ENCODE data around the gene OLIG2.

The OLIG2 gene

DNA sequence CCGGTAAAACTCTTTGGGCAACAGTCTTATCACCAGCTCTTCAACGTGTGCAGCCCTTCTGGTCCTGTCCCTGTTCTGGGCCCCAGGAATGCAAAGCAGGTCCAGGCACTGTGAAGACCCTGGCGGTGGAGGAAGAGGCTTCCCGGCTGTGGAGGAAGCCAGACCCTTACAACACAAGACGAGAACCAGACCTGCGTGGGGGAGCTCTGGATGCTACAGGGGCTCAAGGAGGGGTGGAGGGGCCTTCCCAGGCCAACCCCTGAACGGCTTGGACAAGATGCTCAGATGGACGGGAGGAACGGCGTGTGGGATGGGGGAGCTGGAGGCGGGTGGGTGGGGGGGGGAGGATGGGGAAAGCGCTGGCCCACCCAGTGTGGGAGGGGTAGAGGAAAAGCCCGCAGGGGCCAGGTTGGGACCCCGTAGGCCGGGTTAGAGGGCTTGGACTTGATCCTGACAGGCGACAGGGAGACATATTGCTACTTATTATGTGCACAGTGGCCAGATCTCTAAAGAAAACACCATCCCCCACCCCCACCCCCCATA lies 5.1 kb upstream of the OLIG2 start:
- no peaks in the 10 kb centered on the region for H3K36me3 ChIP-seq (ENCODE audit: control insufficient read depth, insufficient read depth, low read length)
- no peak overlapping the region for H3K9ac ChIP-seq (ENCODE audit: low read length)
- H3K27ac ChIP-seq (ENCODE audit: low read depth, low read length), result no peak overlapping the region
- H3K27me3 ChIP-seq (ENCODE audit: control insufficient read depth, insufficient read depth, low read length), result peaks cover 100% of the 10 kb centered on the region
- H3K4me3 ChIP-seq (ENCODE audit: low read depth, low read length), result peak overlapping the region; percentile 55; the same call in 1 of the 2 replicates
- no peaks in the 10 kb centered on the region for H3K9me3 ChIP-seq (ENCODE audit: control insufficient read depth, insufficient read depth, low read depth, low read length)
- peaks cover 27% of the 10 kb centered on the region for H3K4me1 ChIP-seq (ENCODE audit: control insufficient read depth, insufficient read depth, low read length)

DNA sequence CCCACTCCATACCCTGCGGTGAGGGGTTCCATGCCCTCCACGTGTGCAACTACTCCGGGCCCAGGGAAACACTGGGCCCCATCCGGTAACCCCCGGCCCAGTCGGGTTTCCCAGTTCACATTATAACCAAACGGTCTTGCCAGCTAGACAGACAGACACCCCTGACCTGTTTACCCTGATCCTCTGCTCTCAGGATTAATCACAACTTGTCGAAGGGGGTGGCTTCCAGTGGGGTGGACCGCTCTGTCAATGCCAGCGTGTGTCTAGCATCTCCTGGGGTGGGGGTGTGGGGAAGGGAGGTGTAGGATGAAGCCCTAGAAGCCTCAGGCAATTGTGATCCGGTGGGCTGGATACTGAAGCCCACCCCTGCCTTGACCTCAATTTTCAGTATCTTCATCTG lies 4.6 kb upstream of the OLIG2 start:
- peaks cover 100% of the 10 kb centered on the region for H3K27me3 ChIP-seq (ENCODE audit: control insufficient read depth, insufficient read depth, low read length)
- no peak overlapping the region for H3K9ac ChIP-seq (ENCODE audit: low read length)
- no peak overlapping the region for H3K4me3 ChIP-seq (ENCODE audit: low read depth, low read length)
- no peaks in the 10 kb centered on the region for H3K36me3 ChIP-seq (ENCODE audit: control insufficient read depth, insufficient read depth, low read length)
- no peaks in the 10 kb centered on the region for H3K9me3 ChIP-seq (ENCODE audit: control insufficient read depth, insufficient read depth, low read depth, low read length)
- no peak overlapping the region for H3K27ac ChIP-seq (ENCODE audit: low read depth, low read length)
- peaks cover 30% of the 10 kb centered on the region for H3K4me1 ChIP-seq (ENCODE audit: control insufficient read depth, insufficient read depth, low read length)

DNA sequence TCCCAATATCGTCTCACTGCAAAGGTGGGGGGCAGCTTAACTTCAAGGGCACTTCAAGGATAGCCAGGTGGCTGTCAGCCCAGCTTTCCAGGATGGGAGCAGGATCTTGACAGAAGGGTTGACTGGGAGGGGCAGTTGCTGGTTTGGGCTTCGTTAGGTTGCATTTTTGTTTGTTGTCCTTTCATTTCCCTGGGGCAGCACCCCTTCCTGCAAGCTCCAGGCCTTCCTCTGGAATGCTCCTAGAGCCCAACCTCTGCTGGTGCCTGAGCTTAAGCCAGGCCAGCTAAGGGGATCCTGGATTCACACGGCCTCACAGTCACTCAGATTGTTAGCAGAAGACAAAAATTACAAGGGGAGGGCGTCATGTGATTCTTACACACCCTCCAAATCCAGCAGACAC lies 4.1 kb upstream of the OLIG2 start:
- no peak overlapping the region for H3K27ac ChIP-seq (ENCODE audit: low read depth, low read length)
- H3K27me3 ChIP-seq (ENCODE audit: control insufficient read depth, insufficient read depth, low read length), result peaks cover 100% of the 10 kb centered on the region
- no peaks in the 10 kb centered on the region for H3K36me3 ChIP-seq (ENCODE audit: control insufficient read depth, insufficient read depth, low read length)
- H3K4me3 ChIP-seq (ENCODE audit: low read depth, low read length), result no peak overlapping the region
- no peaks in the 10 kb centered on the region for H3K9me3 ChIP-seq (ENCODE audit: control insufficient read depth, insufficient read depth, low read depth, low read length)
- peaks cover 34% of the 10 kb centered on the region for H3K4me1 ChIP-seq (ENCODE audit: control insufficient read depth, insufficient read depth, low read length)
- H3K9ac ChIP-seq (ENCODE audit: low read length), result no peak overlapping the region

DNA sequence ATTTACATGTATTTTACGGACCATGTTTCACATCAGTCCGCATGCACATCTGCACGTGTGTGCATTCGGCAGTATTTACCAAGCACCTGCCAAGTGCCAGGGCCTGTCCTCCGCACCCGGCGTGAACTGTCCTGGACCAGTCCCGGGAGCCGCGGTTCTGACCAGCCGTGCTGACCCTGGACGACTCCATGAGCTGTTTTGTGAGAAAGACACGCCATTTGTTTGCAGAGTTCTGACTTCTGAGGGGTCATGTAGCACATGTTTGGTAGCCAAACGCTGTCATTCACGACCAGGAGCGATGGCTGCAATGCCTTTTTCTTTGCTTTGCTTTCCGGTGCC lies 3.3 kb upstream of the OLIG2 start:
- peak overlapping the region; percentile 51 for H3K4me3 ChIP-seq (ENCODE audit: low read depth, low read length)
- peaks cover 40% of the 10 kb centered on the region for H3K4me1 ChIP-seq (ENCODE audit: control insufficient read depth, insufficient read depth, low read length)
- H3K36me3 ChIP-seq (ENCODE audit: control insufficient read depth, insufficient read depth, low read length), result no peaks in the 10 kb centered on the region
- H3K27me3 ChIP-seq (ENCODE audit: control insufficient read depth, insufficient read depth, low read length), result peaks cover 100% of the 10 kb centered on the region
- H3K27ac ChIP-seq (ENCODE audit: low read depth, low read length), result no peak overlapping the region
- no peak overlapping the region for H3K9ac ChIP-seq (ENCODE audit: low read length)
- H3K9me3 ChIP-seq (ENCODE audit: control insufficient read depth, insufficient read depth, low read depth, low read length), result no peaks in the 10 kb centered on the region

DNA sequence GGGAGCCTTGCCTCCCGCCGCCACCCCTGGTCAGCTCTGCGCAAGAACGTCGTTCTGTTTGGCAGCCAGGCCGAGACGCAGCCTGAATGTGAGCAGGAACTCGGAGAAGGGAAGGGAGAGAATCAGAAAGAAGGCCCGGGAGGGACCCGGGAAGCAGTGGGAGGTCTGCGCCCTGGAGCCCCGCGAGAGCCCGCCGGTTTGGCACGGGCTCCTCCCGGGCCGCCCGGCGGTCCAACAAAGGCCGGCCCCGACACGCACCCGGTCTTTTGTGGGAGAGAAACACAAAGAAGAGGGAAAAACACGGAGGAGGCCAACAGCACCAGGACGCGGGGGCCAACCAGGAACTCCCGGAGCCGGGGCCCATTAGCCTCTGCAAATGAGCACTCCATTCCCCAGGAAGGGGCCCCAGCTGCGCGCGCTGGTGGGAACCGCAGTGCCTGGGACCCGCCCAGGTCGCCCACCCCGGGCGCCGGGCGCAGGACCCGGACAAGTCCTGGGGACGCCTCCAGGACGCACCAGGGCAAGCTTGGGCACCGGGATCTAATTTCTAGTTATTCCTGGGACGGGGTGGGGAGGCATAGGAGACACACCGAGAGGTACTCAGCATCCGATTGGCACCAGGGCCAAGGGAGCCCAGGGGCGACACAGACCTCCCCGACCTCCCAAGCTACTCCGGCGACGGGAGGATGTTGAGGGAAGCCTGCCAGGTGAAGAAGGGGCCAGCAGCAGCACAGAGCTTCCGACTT lies 2.7 kb upstream of the OLIG2 start:
- peak overlapping the region; percentile 51 for H3K4me3 ChIP-seq (ENCODE audit: low read depth, low read length)
- peaks cover 100% of the 10 kb centered on the region for H3K27me3 ChIP-seq (ENCODE audit: control insufficient read depth, insufficient read depth, low read length)

DNA sequence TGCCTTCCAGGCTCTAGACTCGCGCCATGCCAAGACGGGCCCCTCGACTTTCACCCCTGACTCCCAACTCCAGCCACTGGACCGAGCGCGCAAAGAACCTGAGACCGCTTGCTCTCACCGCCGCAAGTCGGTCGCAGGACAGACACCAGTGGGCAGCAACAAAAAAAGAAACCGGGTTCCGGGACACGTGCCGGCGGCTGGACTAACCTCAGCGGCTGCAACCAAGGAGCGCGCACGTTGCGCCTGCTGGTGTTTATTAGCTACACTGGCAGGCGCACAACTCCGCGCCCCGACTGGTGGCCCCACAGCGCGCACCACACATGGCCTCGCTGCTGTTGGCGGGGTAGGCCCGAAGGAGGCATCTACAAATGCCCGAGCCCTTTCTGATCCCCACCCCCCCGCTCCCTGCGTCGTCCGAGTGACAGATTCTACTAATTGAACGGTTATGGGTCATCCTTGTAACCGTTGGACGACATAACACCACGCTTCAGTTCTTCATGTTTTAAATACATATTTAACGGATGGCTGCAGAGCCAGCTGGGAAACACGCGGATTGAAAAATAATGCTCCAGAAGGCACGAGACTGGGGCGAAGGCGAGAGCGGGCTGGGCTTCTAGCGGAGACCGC lies 2.0 kb upstream of the OLIG2 start:
- H3K4me3 ChIP-seq (ENCODE audit: low read depth, low read length), result peak overlapping the region; percentile 51

More for the DNA sequence above, 2.7 kb upstream of the OLIG2 start:
- H3K9me3 ChIP-seq (ENCODE audit: control insufficient read depth, insufficient read depth, low read depth, low read length), result no peaks in the 10 kb centered on the region
- no peak overlapping the region for H3K27ac ChIP-seq (ENCODE audit: low read depth, low read length)
- no peak overlapping the region for H3K9ac ChIP-seq (ENCODE audit: low read length)
- H3K36me3 ChIP-seq (ENCODE audit: control insufficient read depth, insufficient read depth, low read length), result no peaks in the 10 kb centered on the region
- H3K4me1 ChIP-seq (ENCODE audit: control insufficient read depth, insufficient read depth, low read length), result peaks cover 40% of the 10 kb centered on the region

DNA sequence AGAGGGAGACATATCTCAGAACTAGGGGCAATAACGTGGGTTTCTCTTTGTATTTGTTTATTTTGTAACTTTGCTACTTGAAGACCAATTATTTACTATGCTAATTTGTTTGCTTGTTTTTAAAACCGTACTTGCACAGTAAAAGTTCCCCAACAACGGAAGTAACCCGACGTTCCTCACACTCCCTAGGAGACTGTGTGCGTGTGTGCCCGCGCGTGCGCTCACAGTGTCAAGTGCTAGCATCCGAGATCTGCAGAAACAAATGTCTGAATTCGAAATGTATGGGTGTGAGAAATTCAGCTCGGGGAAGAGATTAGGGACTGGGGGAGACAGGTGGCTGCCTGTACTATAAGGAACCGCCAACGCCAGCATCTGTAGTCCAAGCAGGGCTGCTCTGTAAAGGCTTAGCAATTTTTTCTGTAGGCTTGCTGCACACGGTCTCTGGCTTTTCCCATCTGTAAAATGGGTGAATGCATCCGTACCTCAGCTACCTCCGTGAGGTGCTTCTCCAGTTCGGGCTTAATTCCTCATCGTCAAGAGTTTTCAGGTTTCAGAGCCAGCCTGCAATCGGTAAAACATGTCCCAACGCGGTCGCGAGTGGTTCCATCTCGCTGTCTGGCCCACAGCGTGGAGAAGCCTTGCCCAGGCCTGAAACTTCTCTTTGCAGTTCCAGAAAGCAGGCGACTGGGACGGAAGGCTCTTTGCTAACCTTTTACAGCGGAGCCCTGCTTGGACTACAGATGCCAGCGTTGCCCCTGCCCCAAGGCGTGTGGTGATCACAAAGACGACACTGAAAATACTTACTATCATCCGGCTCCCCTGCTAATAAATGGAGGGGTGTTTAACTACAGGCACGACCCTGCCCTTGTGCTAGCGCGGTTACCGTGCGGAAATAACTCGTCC lies 1.3 kb upstream of the OLIG2 start:
- no peaks in the 10 kb centered on the region for H3K9me3 ChIP-seq (ENCODE audit: control insufficient read depth, insufficient read depth, low read depth, low read length)
- peaks cover 100% of the 10 kb centered on the region for H3K27me3 ChIP-seq (ENCODE audit: control insufficient read depth, insufficient read depth, low read length)
- H3K27ac ChIP-seq (ENCODE audit: low read depth, low read length), result no peak overlapping the region
- H3K36me3 ChIP-seq (ENCODE audit: control insufficient read depth, insufficient read depth, low read length), result no peaks in the 10 kb centered on the region
- no peak overlapping the region for H3K9ac ChIP-seq (ENCODE audit: low read length)
- H3K4me3 ChIP-seq (ENCODE audit: low read depth, low read length), result peak overlapping the region; percentile 53
- H3K4me1 ChIP-seq (ENCODE audit: control insufficient read depth, insufficient read depth, low read length), result peaks cover 48% of the 10 kb centered on the region

More for the DNA sequence above, 2.0 kb upstream of the OLIG2 start:
- no peaks in the 10 kb centered on the region for H3K9me3 ChIP-seq (ENCODE audit: control insufficient read depth, insufficient read depth, low read depth, low read length)
- peaks cover 100% of the 10 kb centered on the region for H3K27me3 ChIP-seq (ENCODE audit: control insufficient read depth, insufficient read depth, low read length)
- H3K4me1 ChIP-seq (ENCODE audit: control insufficient read depth, insufficient read depth, low read length), result peaks cover 42% of the 10 kb centered on the region
- H3K27ac ChIP-seq (ENCODE audit: low read depth, low read length), result no peak overlapping the region
- no peaks in the 10 kb centered on the region for H3K36me3 ChIP-seq (ENCODE audit: control insufficient read depth, insufficient read depth, low read length)
- no peak overlapping the region for H3K9ac ChIP-seq (ENCODE audit: low read length)

DNA sequence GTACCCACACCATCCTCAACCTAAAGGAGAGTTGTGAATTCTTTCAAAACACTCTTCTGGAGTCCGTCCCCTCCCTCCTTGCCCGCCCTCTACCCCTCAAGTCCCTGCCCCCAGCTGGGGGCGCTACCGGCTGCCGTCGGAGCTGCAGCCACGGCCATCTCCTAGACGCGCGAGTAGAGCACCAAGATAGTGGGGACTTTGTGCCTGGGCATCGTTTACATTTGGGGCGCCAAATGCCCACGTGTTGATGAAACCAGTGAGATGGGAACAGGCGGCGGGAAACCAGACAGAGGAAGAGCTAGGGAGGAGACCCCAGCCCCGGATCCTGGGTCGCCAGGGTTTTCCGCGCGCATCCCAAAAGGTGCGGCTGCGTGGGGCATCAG lies 638 bp upstream of the OLIG2 start:
- Histone ChIP-seq H3K4me3 (ENCODE audit: low read depth, low read length) (peak overlapping the region; percentile 53), H3K27ac (ENCODE audit: low read depth, low read length) (no peak overlapping the region), H3K36me3 (ENCODE audit: control insufficient read depth, insufficient read depth, low read length) (no peaks in the 10 kb centered on the region), H3K9ac (ENCODE audit: low read length) (no peak overlapping the region), H3K9me3 (ENCODE audit: control insufficient read depth, insufficient read depth, low read depth, low read length) (no peaks in the 10 kb centered on the region), H3K4me1 (ENCODE audit: control insufficient read depth, insufficient read depth, low read length) (peaks cover 51% of the 10 kb centered on the region), H3K27me3 (ENCODE audit: control insufficient read depth, insufficient read depth, low read length) (peaks cover 100% of the 10 kb centered on the region)

DNA sequence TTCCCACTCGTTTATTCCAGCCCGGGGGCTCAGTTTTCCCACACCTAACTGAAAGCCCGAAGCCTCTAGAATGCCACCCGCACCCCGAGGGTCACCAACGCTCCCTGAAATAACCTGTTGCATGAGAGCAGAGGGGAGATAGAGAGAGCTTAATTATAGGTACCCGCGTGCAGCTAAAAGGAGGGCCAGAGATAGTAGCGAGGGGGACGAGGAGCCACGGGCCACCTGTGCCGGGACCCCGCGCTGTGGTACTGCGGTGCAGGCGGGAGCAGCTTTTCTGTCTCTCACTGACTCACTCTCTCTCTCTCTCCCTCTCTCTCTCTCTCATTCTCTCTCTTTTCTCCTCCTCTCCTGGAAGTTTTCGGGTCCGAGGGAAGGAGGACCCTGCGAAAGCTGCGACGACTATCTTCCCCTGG lies 716 bp downstream of the OLIG2 start:
- Histone ChIP-seq H3K27me3 (ENCODE audit: control insufficient read depth, insufficient read depth, low read length) (peaks cover 100% of the 10 kb centered on the region), H3K36me3 (ENCODE audit: control insufficient read depth, insufficient read depth, low read length) (no peaks in the 10 kb centered on the region), H3K4me3 (ENCODE audit: low read depth, low read length) (peak overlapping the region; percentile 53), H3K4me1 (ENCODE audit: control insufficient read depth, insufficient read depth, low read length) (peaks cover 49% of the 10 kb centered on the region), H3K9me3 (ENCODE audit: control insufficient read depth, insufficient read depth, low read depth, low read length) (no peaks in the 10 kb centered on the region), H3K9ac (ENCODE audit: low read length) (no peak overlapping the region), H3K27ac (ENCODE audit: low read depth, low read length) (no peak overlapping the region)

DNA sequence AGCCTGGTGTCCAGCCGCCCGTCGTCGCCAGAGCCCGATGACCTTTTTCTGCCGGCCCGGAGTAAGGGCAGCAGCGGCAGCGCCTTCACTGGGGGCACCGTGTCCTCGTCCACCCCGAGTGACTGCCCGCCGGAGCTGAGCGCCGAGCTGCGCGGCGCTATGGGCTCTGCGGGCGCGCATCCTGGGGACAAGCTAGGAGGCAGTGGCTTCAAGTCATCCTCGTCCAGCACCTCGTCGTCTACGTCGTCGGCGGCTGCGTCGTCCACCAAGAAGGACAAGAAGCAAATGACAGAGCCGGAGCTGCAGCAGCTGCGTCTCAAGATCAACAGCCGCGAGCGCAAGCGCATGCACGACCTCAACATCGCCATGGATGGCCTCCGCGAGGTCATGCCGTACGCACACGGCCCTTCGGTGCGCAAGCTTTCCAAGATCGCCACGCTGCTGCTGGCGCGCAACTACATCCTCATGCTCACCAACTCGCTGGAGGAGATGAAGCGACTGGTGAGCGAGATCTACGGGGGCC lies 1.2 kb downstream of the OLIG2 start:
- Histone ChIP-seq H3K9me3 (ENCODE audit: control insufficient read depth, insufficient read depth, low read depth, low read length) (no peaks in the 10 kb centered on the region), H3K36me3 (ENCODE audit: control insufficient read depth, insufficient read depth, low read length) (no peaks in the 10 kb centered on the region), H3K27ac (ENCODE audit: low read depth, low read length) (no peak overlapping the region), H3K27me3 (ENCODE audit: control insufficient read depth, insufficient read depth, low read length) (peaks cover 100% of the 10 kb centered on the region), H3K4me1 (ENCODE audit: control insufficient read depth, insufficient read depth, low read length) (peaks cover 49% of the 10 kb centered on the region), H3K9ac (ENCODE audit: low read length) (no peak overlapping the region), H3K4me3 (ENCODE audit: low read depth, low read length) (peak overlapping the region; percentile 53)

All from HUES6 (cell line).